ENCODE measurements around the gene RNLS.
"Not testable (repeated sequence)": the region's sequence is repeated elsewhere in the genome, so short reads cannot be mapped to it uniquely, and the experiment has no call there.

RNLS gene

DNA sequence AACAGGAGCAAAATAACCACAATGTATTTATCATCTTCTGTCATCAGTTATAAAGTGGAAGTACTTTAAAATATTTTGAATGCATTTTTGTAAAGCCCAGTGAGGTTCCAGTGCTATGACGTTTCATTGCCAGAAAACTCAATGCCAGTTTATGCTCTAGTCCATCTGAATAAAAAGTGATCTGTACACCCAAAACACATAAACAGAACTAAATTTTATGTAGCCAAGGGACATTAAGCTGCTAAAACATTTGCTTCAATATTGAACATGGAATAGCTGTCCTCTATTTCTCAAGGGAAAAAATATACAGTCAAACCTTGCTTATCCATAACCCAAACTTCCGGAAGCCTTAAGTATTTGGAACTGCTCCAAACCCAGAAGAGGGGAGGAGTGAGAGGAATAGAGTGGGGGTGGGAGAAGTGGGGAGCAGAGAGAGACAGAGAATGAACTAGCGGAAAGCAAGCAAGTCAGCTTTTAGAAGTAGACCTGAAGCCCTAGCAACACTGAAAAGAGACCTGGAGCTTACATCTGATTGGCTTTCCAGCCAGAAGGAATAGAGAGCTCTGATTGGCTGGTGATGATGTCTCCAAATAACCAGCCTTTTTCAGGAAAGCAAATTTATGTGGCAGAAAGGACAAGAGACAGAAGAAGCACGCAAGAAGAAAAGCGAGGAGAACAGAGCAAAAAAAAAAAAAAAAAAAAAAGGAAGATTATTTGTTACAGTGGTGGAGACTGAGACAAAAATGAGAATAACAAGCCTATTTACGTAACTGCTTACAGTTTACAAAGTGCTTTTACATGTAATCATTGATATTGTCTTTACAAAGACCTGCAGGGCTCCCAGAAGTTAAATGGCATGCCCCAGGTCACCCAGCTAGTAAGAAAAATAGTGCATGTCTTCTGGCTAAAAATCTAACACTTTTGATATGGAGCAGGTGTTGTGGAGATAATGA is 196.0 kb downstream of the RNLS start:
- peak; percentile 22 for DNase-seq (ENCODE audit: low spot score)

DNA sequence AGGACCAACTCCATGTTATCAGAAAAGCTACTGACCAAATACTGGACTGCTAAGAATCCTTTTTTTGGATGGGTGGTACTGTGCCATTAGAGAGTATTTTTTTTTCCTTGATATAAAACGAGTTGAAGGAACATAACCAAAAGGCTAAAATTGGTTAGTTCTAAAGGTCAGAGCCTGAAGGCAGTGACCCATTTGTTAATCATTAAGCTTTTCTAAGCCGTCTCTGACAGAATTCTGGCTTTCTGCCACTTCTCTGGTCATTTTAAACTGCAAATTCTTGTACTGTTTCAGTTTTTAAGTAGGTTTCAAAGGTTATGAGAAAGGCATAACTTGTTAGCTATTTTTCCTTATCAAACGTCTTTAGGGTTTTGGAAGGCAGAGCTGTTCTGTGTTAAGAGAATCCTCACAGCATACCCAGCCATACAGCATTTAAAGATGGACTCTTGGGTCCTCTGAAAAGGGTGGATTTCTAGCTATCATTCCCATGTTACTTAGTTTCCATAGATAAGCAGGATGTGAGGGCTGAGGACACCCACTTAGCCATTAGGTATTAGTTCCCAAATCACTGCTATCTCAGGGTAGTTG is 196.8 kb downstream of the RNLS start:
- no peak for DNase-seq (ENCODE audit: low spot score)

DNA sequence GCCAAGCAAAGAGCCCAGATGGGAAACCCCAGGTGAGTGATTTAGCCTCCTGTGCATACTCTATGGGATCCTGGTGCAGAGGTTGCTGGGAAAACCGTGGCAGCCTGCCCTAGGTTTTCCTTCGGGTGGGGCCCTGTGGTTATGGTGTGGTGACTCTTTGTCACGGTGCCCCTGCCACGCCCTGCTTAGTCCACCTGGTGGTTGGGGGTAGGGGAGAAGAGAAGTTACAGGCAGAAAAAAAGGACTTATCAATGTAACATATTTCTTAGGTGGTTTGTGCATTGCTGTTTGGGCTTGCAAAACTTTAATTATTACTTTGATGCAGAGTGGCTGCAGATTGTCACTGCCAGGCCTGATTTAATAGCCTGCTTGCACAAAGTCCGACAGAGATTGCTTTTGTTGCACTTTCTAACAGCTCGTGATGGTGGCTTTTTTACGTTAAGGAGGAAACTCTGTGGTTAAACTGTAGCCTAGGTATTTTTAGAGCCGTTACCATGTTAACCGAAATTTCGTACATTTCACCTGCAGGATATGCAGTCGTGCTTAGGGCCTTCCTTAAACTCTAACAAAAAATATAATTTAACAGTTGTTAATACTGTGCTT is 197.4 kb downstream of the RNLS start:
- peak; percentile 67 for DNase-seq (ENCODE audit: low spot score)

DNA sequence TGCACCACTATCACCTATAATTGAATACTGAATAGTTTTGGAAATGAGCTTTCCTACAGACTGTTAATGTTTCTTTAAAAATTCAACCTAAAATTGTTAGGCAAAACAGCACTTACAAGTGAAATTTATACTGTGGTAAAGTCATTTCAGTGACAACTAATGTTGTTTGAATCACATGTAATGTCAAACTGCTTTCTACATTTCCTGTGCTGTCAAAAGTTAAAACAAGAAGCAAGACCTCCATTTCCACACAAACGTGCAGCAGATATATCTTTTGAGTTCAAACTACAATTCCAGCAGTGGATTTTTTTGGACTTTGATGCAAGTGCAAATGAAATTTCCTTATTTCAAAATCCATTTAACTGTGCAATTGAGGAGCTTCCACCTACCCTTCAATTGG is 199.8 kb downstream of the RNLS start:
- DNase-seq (ENCODE audit: low spot score): no peak

DNA sequence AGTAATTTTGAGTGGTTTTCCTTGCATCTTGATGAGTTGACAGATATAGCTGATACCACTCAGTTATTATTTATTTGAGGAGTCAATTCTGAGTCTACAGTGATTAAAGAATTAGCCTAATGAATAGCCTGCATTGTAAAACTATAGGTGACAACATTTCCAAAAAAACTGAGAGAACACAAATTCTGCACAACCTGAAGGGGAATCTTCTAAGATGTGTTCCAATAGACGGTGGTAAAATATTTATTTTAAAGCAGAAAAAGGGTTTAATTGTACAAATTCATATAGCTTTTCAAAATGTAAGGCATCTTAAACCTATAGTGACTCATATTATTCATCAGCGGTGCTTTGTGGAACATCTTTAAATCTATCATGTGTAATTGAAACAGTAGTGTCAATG is 200.4 kb downstream of the RNLS start:
- no peak for DNase-seq (ENCODE audit: low spot score)

DNA sequence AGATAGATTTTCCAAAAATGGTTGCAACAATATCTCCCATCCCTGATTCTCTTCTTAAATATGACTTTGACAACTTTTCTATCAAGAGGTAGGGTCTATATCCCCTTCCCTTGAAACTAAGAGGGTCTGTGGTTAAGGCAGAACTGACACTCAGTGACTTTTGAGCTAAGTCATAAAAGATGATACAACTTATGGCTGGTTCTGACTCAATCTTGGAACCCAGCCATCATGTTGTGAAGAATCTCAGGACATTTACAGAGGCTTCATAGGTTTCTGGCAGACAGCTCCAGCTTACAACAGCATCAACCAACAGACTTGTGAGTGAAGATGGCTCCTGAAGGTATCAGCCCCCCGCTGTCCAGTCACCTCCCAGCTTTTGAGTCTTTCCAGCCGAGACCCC is 203.5 kb downstream of the RNLS start:
- DNase-seq (ENCODE audit: low spot score): no peak

DNA sequence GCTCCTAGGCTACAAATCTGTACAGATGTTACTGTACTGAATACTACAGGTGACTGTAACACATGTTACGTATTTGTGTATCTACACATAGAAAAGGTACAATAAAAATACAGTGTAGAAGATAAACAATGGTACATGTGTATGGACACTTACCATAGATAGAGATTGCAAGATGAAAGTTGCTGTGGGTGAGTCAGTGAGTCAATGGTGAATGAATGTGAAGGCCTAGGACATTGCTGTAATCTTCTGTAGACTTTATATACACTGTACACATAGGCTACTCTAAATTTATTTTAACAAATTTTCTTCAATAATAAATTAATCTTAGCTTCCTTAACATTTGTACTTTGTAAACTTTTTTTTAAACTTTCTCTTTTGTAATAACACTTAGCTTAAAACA is 205.6 kb downstream of the RNLS start:
- no peak for DNase-seq (ENCODE audit: low spot score)

DNA sequence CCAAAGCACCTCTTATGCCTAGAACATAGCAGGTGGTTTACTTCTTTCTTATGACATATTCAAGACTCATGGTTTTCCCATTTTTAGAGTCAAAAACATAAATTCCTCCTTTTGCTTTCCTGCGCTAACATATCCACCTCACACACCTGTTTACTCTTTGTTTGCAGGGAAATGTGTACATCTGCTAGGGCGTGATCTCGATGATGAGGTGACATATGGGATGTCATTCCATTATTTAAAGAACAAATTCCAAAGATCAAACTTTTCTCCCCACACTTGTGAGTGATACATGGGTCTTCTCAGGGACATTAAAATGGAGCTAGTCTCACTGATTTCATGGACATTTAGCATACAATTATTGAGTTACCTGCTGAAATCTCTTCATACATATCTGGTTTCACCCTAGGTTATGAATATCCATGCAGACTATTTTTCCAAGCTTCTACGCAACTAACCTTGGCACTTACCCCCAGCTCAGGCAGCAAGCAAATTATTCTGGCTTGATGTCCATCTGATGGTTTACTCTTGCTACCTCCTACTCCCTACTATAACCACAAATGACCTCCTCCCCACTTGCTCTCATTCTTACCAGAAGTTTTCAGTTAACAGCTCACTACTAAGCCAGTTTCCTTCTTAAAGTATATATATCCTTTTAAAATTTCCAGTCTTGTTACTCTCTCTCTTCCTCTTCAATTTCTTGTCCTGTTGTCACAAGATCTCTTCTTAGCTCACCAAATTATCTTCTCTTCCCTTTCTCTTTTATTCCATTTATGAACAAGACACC is 208.5 kb downstream of the RNLS start:
- DNase-seq (ENCODE audit: low spot score): no peak

DNA sequence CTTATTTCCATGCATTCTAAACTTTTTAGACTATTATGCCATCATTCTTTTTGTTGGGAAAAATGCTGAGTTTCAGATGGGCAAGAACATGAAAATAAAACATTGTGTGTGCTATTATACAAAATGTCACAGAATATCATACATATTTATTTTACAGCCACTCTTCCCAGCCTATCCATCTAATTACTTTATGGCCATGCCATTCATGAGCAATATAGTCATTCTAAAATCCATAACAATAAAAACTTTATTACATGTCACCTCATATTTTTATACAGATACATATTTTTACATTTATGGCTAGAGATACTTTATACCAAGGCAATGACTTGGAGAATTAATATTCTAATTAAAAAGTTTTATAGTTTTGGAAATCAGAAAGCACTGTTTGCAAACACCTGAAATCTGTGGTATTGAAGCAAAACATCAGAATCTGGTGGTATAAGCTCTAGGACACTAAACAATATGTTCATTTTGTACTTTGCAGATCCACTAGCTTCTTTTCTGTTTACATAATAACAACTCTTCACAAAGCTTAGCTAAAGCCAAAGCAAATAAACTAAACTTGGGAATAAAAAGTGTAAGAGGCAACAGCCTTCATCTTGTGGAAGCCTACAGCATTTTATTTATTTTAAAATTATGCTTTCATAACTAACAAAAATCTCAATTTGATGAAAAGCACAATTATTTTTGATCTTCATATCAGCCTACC is 210.1 kb downstream of the RNLS start:
- DNase-seq (ENCODE audit: low spot score): no peak

DNA sequence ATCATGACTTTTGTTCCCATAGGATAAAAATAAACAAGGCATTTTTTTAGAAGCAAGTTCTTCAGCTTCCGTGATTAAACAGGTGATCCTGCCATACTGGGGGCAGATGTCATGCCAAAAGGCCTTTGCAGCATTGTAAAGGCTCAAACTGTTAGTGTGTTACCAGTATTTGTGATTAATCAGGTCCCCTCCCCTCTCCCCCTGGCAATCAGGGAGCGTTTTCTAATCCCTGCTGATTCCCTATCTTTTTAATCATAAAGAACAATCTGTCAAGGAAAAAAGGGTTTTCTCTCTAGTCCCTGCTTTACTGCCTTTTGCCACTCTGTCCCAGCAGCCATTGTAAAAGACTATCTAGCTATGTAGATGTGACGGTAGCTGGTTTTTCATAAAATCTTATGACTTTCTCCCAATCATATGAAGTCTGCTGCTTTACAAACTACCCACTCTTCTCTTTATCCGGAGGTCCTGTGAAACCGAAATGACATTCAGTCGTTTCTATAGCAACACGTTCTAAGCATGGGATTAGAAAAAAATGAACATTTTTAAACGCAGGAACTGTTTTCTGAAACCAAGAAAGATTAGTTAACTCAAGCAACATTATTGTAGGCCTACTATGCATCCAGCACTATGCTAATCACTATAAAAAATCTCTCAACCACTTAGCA is 210.9 kb downstream of the RNLS start:
- DNase-seq (ENCODE audit: low spot score): no peak

DNA sequence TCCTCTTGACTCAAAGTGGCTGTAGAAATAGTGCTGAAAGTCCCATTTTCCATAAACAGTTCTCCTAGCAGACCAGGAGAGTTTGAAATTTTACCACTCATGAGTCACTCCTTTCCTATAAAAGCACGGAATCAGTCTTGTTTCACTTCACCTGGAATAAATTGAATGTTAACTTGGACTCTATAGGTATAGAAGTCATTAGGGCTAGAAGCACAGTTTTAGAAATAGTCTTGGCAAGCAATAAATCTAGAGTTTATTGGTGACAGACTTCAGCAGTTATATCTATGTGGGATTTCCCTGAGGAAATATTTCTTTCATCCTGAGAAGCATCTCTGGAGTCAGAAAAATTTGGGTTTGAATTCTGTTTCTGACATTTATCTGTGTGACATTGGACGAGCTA is 212.4 kb downstream of the RNLS start:
- no peak for DNase-seq (ENCODE audit: low spot score)

DNA sequence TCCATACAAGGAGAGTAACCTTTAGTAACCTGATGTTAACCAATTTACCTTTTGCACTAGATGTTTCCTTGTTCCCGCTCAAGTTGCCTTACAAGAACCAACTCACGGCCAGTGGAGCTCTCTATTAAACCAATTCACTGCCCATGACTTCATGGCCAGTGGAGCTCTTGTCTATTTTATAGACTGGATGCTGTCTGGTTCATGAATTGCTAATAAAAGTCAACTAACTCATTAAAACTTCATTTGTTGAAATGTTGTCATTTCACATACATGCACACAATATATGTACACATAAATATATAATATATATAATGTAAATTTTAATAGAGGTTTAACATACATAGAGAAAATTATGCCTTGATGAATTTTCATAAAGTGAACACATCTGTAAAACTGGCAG is 216.3 kb downstream of the RNLS start:
- DNase-seq (ENCODE audit: low spot score): no peak

DNA sequence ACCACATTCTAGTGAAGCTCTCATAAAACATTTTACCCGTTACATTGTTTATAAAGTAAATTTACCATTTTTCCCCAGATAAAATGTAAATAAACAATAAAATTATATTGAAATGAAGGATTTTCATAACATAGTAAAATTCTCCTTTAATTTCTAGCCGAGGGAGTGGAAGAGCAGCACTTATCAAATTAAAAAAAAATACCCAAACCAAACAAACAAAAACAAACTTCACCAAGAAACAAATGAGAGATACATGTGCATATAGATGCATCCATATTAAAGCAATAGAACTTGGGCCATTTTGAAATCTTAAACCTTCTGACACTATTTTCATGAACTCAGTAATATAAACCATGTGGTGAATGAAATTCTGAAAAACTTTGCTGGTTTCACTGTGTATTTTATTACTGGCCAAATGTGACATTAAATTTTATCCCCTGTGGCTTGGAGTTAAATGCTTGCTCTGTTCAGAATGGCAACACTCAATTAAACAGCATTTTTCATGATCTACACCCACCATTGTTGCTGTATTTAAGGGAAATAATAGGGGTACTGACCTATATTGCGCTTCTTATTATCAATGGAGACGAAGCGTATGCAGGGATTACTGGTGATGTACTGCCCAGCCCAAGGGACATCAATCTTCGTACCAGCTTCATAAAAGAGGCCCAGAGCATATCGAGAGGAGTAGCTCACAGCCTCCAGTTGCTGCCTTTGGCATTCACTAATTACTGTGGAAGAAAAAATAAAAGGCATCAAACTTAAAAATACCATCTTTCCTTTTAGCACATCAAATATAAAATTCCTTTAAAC is 220.9 kb downstream of the RNLS start:
- DNase-seq (ENCODE audit: low spot score): no peak

DNA sequence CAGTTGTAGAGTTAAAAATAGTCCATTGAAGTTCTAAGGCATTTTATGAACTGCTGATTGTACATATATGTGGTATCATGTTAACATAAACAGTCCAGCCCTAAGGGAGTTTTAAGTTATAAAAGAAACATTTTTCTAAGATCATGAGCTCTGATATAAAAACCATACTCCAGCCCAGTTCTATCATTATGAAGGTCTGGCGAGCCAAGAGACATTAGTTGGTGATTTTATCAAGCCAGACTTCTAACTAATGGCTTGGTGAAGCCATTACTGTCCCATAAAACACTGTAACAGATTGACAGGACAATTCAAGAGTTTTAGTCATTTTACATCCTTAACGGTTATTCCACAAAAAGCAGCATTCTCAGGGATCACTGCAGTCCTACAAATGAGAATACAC is 221.6 kb downstream of the RNLS start:
- DNase-seq (ENCODE audit: low spot score): no peak

DNA sequence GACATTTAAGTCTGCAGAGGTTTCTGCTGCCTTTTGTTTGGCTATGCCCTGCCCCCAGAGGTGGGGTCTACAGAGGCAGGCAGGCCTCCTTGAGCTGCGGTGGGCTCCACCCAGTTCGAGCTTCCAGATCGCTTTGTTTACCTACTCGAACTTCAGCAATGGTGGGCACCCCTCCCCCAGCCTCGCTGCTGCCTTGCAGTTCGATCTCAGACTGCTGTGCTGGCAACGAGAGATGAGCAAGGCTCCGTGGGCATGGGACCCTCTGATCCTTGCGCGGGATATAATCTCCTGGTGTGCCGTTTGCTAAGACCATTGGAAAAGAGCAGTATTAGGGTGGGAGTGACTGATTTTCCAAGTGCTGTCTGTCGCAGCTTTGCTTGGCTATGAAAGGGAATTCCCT is 227.4 kb downstream of the RNLS start:
- DNase-seq (ENCODE audit: low spot score): not testable (repeated sequence)

DNA sequence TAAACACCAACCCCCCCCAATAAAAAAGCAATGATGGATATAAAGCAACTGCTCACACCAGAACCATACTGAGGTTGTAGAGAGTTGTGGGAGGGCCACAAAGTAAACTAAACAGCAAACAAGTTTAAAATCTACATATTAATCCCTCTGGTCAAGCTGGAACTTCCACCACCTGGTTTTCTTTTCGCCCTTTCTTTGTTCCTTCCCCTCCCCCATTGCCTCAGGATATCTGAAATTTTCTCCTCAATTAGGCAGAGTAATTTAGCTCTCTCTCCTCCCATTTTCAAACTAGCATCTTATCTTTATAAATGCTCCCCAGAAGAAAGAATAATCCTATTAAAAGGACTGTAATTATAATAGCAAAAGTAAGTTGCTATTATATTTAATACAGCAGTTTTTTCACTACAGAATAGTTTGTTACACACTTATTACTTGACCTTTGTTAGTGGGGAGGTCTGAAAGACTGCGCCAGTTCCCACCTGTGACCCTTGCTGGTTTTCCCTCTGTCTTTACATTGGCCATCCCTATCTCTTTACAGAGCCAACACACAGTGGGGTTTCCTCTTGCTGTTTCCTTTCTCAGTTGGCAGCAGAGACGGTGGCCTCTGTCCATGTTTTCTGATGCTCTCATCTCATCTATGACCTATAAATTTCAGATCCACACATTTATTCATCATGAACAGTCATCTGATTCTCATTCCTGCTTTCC is 235.4 kb downstream of the RNLS start:
- no peak for DNase-seq (ENCODE audit: low spot score)

DNA sequence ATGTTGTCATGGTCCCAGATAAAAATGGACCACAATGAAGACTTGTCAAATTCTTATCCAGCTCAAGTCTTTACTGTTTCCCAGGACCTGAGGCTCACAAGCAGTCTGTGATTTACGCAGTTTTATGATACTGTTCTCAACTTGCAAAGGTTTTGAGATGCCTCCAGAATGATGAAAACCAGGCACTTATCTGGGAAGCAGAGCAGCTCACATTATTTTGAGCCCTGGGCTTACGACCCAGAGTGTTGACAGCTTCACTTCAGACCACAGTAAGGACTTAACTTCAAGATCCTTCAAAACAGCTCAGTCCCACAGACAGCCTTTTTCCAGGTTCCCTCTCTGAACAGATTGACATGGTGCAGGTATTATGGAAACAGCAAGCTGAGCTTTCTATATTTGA is 236.1 kb downstream of the RNLS start:
- DNase-seq (ENCODE audit: low spot score): no peak

DNA sequence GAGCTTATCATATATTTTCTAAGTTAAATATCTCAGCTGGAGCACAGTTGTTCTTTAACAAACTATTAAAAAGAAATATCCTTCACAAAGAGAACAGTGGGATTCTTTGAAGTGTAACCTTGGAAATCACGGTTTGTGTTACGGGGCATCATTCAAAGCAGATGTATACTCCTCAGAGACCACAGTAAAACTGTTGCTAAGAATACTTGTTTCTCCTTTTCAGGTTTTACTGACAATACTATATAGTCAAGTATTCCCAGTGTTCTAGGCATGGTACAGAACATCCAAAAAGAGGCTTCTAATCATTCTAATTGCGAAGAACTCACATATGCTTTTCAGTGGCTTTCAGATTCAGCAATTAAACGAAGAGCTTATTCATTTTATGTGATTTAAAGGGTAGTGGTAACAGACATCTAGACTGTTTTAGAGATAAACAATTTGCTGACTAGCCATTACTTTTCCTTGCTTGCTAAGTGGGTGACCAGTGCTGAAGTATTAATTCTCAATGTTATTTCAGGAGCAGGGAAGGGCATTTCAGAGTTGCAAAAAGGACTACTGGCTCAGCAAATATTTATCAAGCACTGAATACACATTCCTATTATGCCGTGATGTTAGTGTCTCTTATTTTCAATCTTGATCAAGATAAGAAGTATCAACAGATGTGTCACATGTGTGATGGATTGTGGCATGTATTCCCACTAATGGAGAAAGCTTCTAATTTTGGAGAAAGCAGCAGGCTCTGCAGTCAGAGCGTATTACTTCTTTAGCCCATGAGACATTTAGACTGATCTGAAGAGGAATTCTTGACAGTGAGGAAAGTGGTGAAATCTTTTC is 236.8 kb downstream of the RNLS start:
- no peak for DNase-seq (ENCODE audit: low spot score)
